Kasumi-1 (cell line): ENCODE measurements around the gene FMNL2.
A peak's percentile ranks its signal among the peaks of the same experiment; 100 is the strongest.
"Not testable (repeated sequence)": the region's sequence is repeated elsewhere in the genome, so short reads cannot be mapped to it uniquely, and the experiment has no call there.

Experiments
- DNase-seq, 2 experiments: peaks; one replicate each; lab custom pipeline; 2025; lab: John Stamatoyannopoulos, UW

FMNL2 gene

DNA sequence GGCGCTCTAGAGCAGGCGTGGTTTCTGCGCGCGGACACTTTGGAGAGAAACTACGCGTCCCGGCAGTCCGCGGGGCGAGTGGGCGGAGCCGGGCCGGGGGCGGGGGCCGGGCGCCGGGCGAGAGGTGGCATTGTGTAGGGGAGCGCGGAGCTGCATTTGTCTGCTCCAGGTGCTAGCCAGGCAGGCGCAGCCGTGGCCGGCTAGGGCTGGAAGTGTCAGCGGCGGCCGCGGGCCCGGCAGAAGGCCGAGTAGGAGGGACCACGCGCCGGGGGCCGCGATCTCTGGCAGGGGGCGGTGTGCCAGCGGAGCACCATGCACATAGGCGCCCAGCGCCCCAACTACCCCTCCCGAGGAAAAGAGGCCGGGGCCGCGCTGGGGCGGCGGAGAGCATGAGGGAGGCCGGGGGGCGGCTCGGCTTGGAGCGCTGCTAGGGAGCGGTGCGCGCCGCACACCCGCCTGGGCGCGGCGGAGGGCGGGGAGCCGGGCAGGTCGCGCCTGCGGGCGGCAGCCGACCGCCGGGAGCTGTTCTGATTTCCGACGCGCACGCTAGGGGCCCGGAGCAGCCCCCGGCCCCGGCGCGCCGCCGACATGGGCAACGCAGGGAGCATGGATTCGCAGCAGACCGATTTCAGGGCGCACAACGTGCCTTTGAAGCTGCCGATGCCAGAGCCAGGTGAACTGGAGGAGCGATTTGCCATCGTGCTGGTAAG is at the start of gene FMNL2:
Gene FMNL2 (plus strand): TSS at position 159 of the 710 bp plus-strand sequence.
- DNase-seq: peak; percentile 91 to 93

- no peak for DNase-seq
Observed at GRCh38 chr2:152292991-152293390, 42.0 kb upstream of the FMNL2 start.

DNA sequence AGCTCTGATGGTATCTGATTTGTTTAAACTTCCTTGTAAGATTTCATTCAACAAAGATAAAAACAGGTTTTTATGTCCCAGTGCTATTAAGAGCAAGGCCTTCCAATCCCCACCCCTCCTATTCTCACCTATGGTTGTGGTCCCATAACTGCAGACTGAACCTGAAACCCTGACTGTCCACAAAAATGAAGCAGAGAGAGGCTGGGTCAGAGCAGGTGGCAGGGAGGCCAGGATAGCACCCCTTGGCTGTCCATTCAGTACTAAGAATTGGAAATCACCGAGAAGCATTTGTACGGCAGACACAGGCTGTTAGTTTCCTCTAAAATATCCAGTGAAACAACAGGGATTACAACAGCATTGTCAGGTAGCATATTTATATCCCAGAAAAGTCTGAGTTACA is 37.3 kb upstream of the FMNL2 start:
- DNase-seq: no peak

- DNase-seq: no peak
Observed at GRCh38 chr2:152298754-152299153, 36.2 kb upstream of the FMNL2 start.

DNA sequence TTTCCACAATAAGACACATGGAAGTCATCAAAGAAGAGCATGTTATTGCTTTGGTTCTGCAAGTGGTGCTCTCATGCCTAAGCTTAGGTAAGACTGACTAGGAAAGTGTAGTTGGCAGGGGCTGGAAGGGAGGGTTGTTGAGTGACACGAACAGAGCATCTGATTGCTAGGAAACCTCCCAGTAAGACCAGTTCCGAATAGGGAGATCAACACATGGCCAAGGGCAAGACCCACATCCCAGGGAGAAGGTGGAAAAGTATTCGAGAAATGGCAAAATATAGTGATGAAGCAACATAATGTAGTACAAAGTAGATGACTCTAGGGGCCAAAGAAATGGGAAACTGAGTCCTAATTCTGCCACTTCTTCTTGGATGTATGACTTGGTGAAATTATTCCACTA is 33.8 kb upstream of the FMNL2 start:
- DNase-seq: no peak

DNA sequence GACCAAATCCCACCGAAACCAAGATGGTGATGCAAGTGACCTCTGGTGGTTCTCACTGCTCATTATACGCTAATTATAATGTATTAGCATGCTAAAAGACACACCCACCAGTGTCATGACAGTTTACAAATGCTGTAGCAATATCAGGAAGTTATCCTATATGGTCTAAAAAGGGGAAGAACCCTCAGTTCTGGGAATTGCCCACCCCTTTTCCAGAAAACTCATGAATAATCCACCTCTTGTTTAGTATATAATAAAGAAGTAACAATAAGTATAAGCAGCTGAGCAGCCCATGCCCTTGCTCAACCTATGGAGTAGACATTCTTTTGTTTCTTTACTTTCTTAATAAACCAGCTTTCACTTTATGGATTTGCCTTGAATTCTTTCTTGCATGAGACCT is 31.0 kb upstream of the FMNL2 start:
- no peak for DNase-seq

DNA sequence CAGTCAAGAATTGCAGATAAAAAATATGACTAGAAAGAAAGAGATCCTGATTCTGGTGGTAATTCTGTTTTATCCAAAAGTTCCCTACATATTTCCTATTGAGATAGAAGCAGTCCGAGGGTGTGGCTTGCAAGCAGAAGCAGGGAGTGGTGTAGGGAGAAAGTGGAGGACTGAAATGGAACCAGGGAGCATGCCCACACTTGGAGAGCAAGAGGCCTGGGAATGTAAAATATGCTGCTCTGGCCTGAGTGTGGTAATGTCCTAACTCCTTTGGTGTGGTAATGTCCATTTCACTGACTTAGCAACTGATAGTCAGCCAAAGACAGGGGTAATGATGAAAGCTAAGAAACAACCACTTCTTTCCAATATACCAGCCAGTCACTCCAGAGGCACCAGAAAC is 30.1 kb upstream of the FMNL2 start:
- DNase-seq: no peak

DNA sequence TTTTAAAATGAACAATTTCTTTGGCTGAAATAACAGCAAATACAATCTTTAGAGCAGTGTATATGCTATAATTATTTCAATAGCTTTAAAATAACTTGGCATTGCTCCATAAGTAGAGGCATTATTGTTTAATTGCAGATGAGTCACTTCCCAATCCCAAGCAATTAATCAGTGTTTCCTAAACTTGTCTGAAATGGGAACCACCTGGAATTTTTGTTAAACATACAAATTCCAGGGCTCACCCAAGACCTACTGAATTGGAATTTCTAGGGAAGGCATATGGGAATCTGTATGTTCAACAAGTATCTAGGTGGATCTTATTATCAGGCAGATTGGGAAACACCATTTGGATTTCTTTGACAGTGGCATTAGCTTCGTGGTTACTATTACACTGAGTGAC is 27.1 kb upstream of the FMNL2 start:
- DNase-seq: no peak

GRCh38 chr2:152309352-152310214 is 25.4 kb upstream of the FMNL2 start:
- no peak for DNase-seq

DNA sequence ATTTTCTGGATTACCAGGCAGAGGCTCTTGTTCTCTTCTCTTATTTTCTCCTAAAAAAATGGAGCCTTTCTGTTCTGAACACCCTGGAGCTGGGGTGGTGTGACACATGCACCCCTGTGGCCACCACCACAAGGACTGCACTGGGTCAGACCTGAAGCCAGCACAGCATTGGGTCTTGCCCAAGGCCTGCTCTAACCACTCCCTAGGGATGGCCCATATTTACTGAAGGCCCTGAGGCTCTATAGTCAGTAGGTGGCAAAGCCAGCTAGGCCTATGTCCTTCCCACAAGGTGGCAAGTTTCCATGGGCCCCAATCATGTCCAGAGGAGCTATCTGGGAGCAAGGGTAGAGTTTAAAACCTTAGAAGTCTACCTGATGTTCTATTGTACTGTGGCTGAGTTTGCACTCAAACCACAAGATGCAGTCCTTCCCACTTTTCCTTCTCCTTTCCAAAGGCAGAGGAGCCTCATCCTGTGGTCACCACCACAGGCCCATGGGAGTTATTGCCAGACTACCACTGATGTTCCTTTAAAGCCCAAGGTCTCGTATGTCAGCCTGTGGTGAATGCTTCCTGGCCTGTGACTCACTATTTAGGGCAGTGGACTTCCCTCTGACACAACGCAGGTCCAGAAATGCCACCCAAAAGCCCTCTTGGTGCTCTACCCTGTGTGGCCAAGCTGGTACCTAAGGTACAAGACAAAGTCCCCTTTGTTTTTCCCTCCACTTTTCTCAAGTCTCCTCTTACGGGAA is 15.0 kb upstream of the FMNL2 start:
- DNase-seq: peak in 1 of 2 experiments; percentile 33

DNA sequence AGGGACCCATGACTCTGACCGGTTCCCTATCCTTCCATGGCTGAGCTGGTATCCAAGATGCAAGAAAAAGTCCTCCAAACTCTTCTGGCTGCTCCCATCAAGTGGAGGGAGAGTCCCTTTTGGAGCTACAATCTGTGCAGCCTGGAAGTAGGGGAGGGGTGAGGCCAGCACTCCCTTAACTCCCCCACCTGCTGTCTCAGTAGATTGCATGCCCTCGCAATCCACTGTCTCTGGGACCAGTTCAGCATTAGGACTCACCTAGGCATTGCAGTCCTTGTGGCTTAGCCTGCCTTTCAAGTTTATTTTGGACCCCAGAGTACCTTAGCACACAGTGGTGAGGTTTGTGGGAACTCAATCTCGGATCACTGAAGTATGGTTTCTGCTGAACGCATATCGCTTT is 14.2 kb upstream of the FMNL2 start:
- no peak for DNase-seq

GRCh38 chr2:152322222-152322621 is 12.8 kb upstream of the FMNL2 start:
- no peak for DNase-seq

DNA sequence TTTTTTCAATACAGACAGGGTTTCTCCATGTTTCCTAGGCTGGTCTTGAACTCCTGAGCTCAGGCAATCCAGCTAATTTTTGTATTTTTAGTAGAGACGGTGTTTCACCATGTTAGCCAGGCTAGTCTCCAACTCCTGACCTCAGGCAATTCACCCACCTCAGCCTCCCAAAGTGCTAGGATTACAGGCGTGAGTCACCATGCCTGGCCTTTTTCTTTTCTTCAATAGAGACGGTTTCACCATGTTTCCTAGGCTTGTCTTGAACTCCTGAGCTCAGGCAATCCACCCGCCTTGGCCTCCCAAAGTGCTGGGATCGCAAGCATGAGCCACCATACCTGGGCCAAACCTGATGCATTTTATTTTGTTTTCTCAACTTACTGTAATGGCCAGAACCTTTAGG is 9.8 kb upstream of the FMNL2 start:
- DNase-seq: not testable (repeated sequence)

GRCh38 chr2:152326710-152327109 is 8.3 kb upstream of the FMNL2 start:
- no peak for DNase-seq

DNA sequence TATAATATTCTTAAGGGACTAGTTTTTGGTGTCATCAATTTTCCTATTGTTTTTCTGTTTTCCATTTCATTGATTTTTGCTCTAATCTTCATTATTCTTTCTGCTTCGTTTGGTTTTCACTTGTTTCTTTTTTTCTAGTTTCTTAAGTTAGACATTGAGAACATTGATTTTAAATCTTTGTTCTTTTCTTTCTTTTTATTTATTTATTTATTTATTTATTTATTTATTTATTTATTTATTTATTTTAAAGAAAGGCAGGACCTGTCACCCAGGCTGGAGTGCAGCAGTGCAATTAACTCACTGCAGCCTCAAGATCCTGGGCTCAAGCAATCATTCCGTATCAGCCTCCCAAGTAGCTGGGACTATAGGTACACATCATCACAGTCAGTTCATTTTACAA is 7.0 kb upstream of the FMNL2 start:
- no peak for DNase-seq

- no peak for DNase-seq
Observed at GRCh38 chr2:152330235-152330866, 4.6 kb upstream of the FMNL2 start.

- DNase-seq: no peak
Observed at GRCh38 chr2:152334701-152335015, 316 bp upstream of the FMNL2 start.

DNA sequence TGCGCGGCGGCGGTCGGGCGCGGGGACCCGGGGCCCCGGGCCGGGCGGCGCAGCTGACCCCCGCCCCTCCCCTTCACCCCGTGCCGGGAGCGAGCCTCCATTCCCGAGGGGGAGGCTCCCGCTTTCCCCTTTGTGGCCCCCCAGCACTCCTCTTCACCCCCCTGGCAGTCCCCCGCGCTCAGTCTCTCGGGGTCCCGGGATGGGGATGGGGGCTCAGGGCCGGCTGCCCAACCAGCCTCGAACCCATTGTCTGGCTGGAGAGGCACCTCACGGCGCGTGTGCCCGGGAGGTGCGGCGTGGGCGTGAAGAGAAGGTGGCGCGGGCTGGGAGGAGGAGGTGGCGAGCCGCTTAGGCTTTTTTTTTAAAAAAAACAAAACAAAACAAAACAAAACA is 748 bp downstream of the FMNL2 start:
- no peak for DNase-seq

- peak; percentile 52 to 57 for DNase-seq
Observed at GRCh38 chr2:152336119-152336853, 1.3 kb downstream of the FMNL2 start.

- DNase-seq: peak; percentile 52 to 59
Observed at GRCh38 chr2:152336854-152337510, 2.0 kb downstream of the FMNL2 start.

DNA sequence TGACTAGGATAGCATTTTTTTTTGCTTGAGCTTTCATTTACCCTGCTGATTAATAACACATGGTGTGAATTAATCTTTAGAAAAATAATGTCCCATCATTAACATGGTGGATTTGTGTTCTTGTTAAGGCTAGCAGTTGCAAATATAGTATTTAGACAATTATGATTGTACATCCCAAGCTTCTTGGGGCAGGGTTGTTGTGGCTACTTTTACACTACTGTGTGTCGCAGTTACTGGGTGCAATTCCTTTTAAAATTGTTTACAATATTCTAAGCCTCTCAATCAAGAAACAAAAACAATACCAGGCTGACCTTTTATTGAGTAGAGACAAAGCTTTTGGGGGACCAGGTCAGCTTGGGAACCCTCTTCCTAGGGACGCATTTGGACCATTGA is 2.5 kb downstream of the FMNL2 start:
- DNase-seq: no peak
